Stomach (tissue), 9 donors: ENCODE data around the gene LRGUK. TPM values are rescaled to one million over a fixed set of nuclear protein-coding genes. Genes with fewer than 3 reads are reported as not detected.
A peak's percentile ranks its signal among the peaks of the same experiment; 100 is the strongest.

Experiments
- DNase-seq, 2 donors: peaks; one replicate each; pipeline versions ENCODE4 v3.0.0 to v3.0.0-alpha.2; 2013 to 2019
- H3K27ac ChIP-seq, 5 donors: fragments of 200-600 bp in 4 of 5; sonication (generic) in 4 of 5; one replicate each; pipeline ENCODE4 v1.5.1; 2013 to 2019; ENCODE audit warnings: mild to moderate bottlenecking in 1 of 5, moderate library complexity in 1 of 5
- H3K27me3 ChIP-seq, 3 donors: fragments of 200-600 bp; sonication (generic); one replicate each; pipeline ENCODE4 v1.5.1; 2017 to 2019; ENCODE audit warnings: mixed run types in 1 of 3
- H3K36me3 ChIP-seq, 4 donors: fragments of 200-600 bp; sonication (generic); 1 replicate in 3 of 4; 2 replicates in 1 of 4; pipeline ENCODE4 v1.5.1; 2016 to 2019
- H3K4me1 ChIP-seq, 4 donors: fragments of 200-600 bp; sonication (generic); one replicate each; pipeline ENCODE4 v1.5.1; 2016 to 2019
- H3K4me3 ChIP-seq, 4 donors: fragments of 200-600 bp; sonication (generic) in 3 of 4; one replicate each; pipeline ENCODE4 v1.5.1; 2016 to 2019; ENCODE audit warnings: mild to moderate bottlenecking in 1 of 4
- H3K9me3 ChIP-seq, 4 donors: fragments of 200-600 bp; sonication (generic); one replicate each; pipeline ENCODE4 v1.5.1; 2016 to 2019
- CTCF ChIP-seq, 7 experiments: fragments of 450-650 bp in 4 of 7; fragments of 200-600 bp in 3 of 7; sonication (generic) in 3 of 7; IDR thresholded peaks; one replicate each; pipeline ENCODE4 v1.5.1; 2016 to 2019; ENCODE audit warnings: antibody characterized with exemption in 7 of 7, control low read depth in 2 of 7, mild to moderate bottlenecking in 1 of 7
- EP300 ChIP-seq: sonication (generic); formaldehyde crosslinking; IDR thresholded peaks from one replicate; pipeline ENCODE4 v1.6.1; 2017; ENCODE audit warnings: antibody characterized with exemption
- POLR2A ChIP-seq, 4 donors: fragments of 450-650 bp; IDR thresholded peaks; one replicate each; pipeline ENCODE4 v1.6.1; 2016; ENCODE audit warnings: antibody characterized with exemption in 4 of 4, control low read depth in 2 of 4, mild to moderate bottlenecking in 1 of 4, moderate library complexity in 1 of 4
- POLR2AphosphoS5 ChIP-seq, 3 donors: sonication (generic); formaldehyde crosslinking; IDR thresholded peaks; one replicate each; pipeline ENCODE4 v1.6.1; 2016; ENCODE audit warnings: antibody characterized with exemption in 3 of 3
- WGBS, 5 donors: extraction: QIAGEN DNeasy Blood & Tissue Kit in 3 of 5; methylation state at CpG; one replicate each; pipeline versions ENCODE4 v1.1.5 to v1.1.7; 2013 to 2018; 5-methylcytosine and 5-hydroxymethylcytosine counted together
- intact Hi-C: fragments of 100-400 bp; cut with DNase I; formaldehyde crosslinking; loops from one replicate; pipeline ENCODE4 v1.15.1; 2023; ENCODE audit warnings: low total_unique reads
- polyA plus RNA-seq, 3 donors: library from polyadenylated mRNA; stranded (reverse); fragments of 200-250 nt; gene quantifications; one replicate each; pipeline ENCODE4 v1.2.3, GENCODE V29; 2013
- total RNA-seq, 5 donors: library from RNA; depleted of rRNA; stranded (reverse); fragments of >200 nt; gene quantifications; one replicate each; pipeline versions ENCODE4 v1.1.0 to v1.2.3, GENCODE V29; 2014 to 2016
- donor health status: healthy with polysubstance abuse.
- donor health status: Bipolar disorder and iron deficiency.
- donor health status: healthy.

The LRGUK gene
- total and polyA plus RNA-seq, 8 donors, result 0.10 to 4.1 (median 1.5) TPM; not detected in 3

- Histone ChIP-seq H3K36me3 (no peaks in the 10 kb centered on the region), H3K27ac (no peak overlapping the region), H3K9me3 (no peaks in the 10 kb centered on the region), H3K27me3 (no peaks in the 10 kb centered on the region), H3K4me1 (peaks cover 0 to 5% (median 2%) of the 10 kb centered on the region in 4 donors), H3K4me3 (no peak overlapping the region)
- DNase-seq, result peak; percentile 70 to 83
- intact Hi-C loops, result no loop called here
- TF ChIP-seq EP300 (no peak), CTCF (IDR thresholded peaks at IDR 0.05) (peak in 5 of 7 experiments; percentile 64 to 90 (median 73))
- WGBS, 5 donors, result 54 to 63% (median 54%) methylated on average over 17 to 18 of the region's 18 CpGs
Observed at GRCh38 chr7:134140889-134141867, 14.0 kb downstream of the LRGUK start.

- no peak overlapping the region for H3K27ac ChIP-seq
- H3K36me3 ChIP-seq, result no peaks in the 10 kb centered on the region
- no peak overlapping the region for H3K4me3 ChIP-seq
- no peaks in the 10 kb centered on the region for H3K9me3 ChIP-seq
- intact Hi-C loops, result no loop called here
- 78 to 90% (median 81%) methylated on average over 5 of the region's 5 CpGs for WGBS, 5 donors
- DNase-seq, result no peak
- TF ChIP-seq POLR2AphosphoS5 (IDR thresholded peaks at IDR 0.05), result no peak
- TF ChIP-seq POLR2A (IDR thresholded peaks at IDR 0.05), result no peak
- no peak for TF ChIP-seq CTCF (IDR thresholded peaks at IDR 0.05)
- no peak for TF ChIP-seq EP300
- H3K27me3 ChIP-seq, result no peaks in the 10 kb centered on the region
- peaks cover 0 to 5% (median 2%) of the 10 kb centered on the region in 4 donors for H3K4me1 ChIP-seq
Observed at GRCh38 chr7:134141868-134142264, 14.7 kb downstream of the LRGUK start.

GRCh38 chr7:134153493-134154136, 26.5 kb downstream of the LRGUK start:
- Histone ChIP-seq H3K27me3 (no peaks in the 10 kb centered on the region), H3K4me3 (no peak overlapping the region), H3K9me3 (no peaks in the 10 kb centered on the region), H3K4me1 (no peaks in the 10 kb centered on the region), H3K27ac (no peak overlapping the region), H3K36me3 (no peaks in the 10 kb centered on the region)
- intact Hi-C loops, result no loop called here
- no peak for DNase-seq
- WGBS, 5 donors, result 65 to 80% (median 73%) methylated on average over 3 of the region's 3 CpGs
- TF ChIP-seq CTCF (IDR thresholded peaks at IDR 0.05) (no peak), EP300 (no peak), POLR2A (IDR thresholded peaks at IDR 0.05) (no peak), POLR2AphosphoS5 (IDR thresholded peaks at IDR 0.05) (no peak)

GRCh38 chr7:134154581-134155130, 27.5 kb downstream of the LRGUK start:
- intact Hi-C loops, result no loop called here
- Histone ChIP-seq H3K27ac (no peak overlapping the region), H3K4me3 (no peak overlapping the region), H3K9me3 (no peaks in the 10 kb centered on the region), H3K36me3 (no peaks in the 10 kb centered on the region), H3K27me3 (no peaks in the 10 kb centered on the region), H3K4me1 (no peaks in the 10 kb centered on the region)
- no peak for DNase-seq
- WGBS, 5 donors, result 72 to 86% (median 80%) methylated on average over 2 of the region's 2 CpGs
- TF ChIP-seq POLR2A (IDR thresholded peaks at IDR 0.05), result no peak
- TF ChIP-seq CTCF (IDR thresholded peaks at IDR 0.05), result no peak
- no peak for TF ChIP-seq POLR2AphosphoS5 (IDR thresholded peaks at IDR 0.05)
- no peak for TF ChIP-seq EP300
